Upper lobe of right lung (tissue), 1 donor: ENCODE measurements around the gene IQGAP2. TPM values are rescaled to one million over a fixed set of nuclear protein-coding genes. Genes with fewer than 3 reads are reported as not detected.
A peak's percentile ranks its signal among the peaks of the same experiment; 100 is the strongest.

Experiments used
- ATAC-seq: fragments of 200-7000 bp; cut with Tn5 transposase; one replicate; pipeline ENCODE4 v1.9.1; 2020; ENCODE audit warnings: mild to moderate bottlenecking, moderate library complexity
- DNase-seq: peaks from one replicate; pipeline ENCODE4 v3.0.0-alpha.2; 2020
- H3K27ac ChIP-seq: fragments of 200-600 bp; one replicate; pipeline ENCODE4 v1.8.0; 2022
- H3K27me3 ChIP-seq: fragments of 200-600 bp; one replicate; pipeline ENCODE4 v1.8.0; 2022; ENCODE audit warnings: mild to moderate bottlenecking
- H3K36me3 ChIP-seq: fragments of 200-600 bp; one replicate; pipeline ENCODE4 v1.8.0; 2022
- H3K4me1 ChIP-seq: fragments of 200-600 bp; one replicate; pipeline ENCODE4 v1.8.0; 2022
- H3K4me3 ChIP-seq: fragments of 200-600 bp; one replicate; pipeline ENCODE4 v1.8.0; 2022; ENCODE audit warnings: mild to moderate bottlenecking
- H3K9me3 ChIP-seq: fragments of 200-600 bp; one replicate; pipeline ENCODE4 v1.8.0; 2022
- intact Hi-C: fragments of 100-400 bp; cut with DNase I; formaldehyde crosslinking; loops from one replicate; pipeline ENCODE4 v1.11.0; 2022
- total RNA-seq: library from RNA; stranded (reverse); fragmentation: NEBNext Ultra II Directional; extraction: Animal tissue kit (Norgen Biotek cat#: 25700); gene quantifications from one replicate; pipeline ENCODE4 v1.2.1, GENCODE V29; 2021
- TF ChIP-seq, protein P1 (sequence below): fragments of 200-600 bp; IDR thresholded peaks from one replicate; pipeline ENCODE4 v1.8.0; 2022; ENCODE audit warnings: antibody characterized with exemption
- donor health status: DM: no; HTN: yes; CAD: no; lungs with severe emphysema.

Gene IQGAP2
- total RNA-seq, 1 donor from 2014 or later, result 31.0 TPM

GRCh38 chr5:76493190-76493837, 90.2 kb downstream of the IQGAP2 start:
- Histone ChIP-seq H3K4me1 (no peaks in the 10 kb centered on the region), H3K27ac (no peak overlapping the region), H3K36me3 (no peaks in the 10 kb centered on the region), H3K27me3 (no peaks in the 10 kb centered on the region), H3K4me3 (no peak overlapping the region), H3K9me3 (no peaks in the 10 kb centered on the region)
- ATAC-seq (no peak), DNase-seq (no peak)
- intact Hi-C loops, result no loop called here
- TF ChIP-seq, protein P1, sequence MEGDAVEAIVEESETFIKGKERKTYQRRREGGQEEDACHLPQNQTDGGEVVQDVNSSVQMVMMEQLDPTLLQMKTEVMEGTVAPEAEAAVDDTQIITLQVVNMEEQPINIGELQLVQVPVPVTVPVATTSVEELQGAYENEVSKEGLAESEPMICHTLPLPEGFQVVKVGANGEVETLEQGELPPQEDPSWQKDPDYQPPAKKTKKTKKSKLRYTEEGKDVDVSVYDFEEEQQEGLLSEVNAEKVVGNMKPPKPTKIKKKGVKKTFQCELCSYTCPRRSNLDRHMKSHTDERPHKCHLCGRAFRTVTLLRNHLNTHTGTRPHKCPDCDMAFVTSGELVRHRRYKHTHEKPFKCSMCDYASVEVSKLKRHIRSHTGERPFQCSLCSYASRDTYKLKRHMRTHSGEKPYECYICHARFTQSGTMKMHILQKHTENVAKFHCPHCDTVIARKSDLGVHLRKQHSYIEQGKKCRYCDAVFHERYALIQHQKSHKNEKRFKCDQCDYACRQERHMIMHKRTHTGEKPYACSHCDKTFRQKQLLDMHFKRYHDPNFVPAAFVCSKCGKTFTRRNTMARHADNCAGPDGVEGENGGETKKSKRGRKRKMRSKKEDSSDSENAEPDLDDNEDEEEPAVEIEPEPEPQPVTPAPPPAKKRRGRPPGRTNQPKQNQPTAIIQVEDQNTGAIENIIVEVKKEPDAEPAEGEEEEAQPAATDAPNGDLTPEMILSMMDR, result no peak

DNA sequence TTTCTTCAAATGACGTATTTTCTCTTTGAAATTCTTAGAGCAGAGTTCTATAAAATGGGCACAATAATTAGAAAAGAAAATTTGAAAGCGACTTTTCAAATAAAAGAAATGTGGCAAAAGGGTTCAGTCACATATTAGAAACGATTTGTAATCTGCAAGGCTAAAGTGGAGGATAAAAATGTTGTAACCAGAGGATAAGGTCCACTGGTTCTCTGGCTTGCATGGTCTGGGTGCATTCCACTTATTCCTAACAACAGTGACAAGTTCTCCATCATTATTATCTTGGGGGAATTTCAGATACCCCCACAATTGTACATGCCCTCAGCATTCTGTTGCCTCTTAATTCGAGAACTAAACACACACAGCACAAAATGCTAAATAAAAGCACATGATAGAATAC, 91.1 kb downstream of the IQGAP2 start:
- Histone ChIP-seq H3K9me3 (no peaks in the 10 kb centered on the region), H3K4me1 (no peaks in the 10 kb centered on the region), H3K27me3 (no peaks in the 10 kb centered on the region), H3K36me3 (no peaks in the 10 kb centered on the region), H3K4me3 (no peak overlapping the region), H3K27ac (no peak overlapping the region)
- intact Hi-C loops, result no loop called here
- no peak for DNase-seq
- TF ChIP-seq, protein P1, result no peak
- ATAC-seq, result no peak

DNA sequence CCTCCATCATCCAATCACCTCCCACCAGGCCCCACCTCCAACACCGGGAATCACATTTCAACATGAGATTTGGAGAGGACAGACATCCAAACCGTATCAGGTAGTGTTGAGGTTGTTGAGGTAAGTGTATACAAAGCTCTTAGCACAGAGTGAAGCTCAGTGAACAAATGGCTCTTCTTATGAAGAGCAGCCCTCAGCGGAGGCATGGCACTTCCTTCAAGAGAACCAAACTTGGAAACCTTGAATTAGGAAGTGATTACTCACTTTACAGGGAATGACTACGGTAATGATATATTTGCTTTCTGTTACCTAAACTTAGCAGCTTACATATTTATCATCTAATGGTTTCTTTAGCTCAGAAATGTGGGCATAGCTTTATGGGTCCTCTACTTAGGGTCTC, 92.8 kb downstream of the IQGAP2 start:
- Histone ChIP-seq H3K27ac (no peak overlapping the region), H3K4me3 (no peak overlapping the region), H3K9me3 (no peaks in the 10 kb centered on the region), H3K36me3 (no peaks in the 10 kb centered on the region), H3K4me1 (no peaks in the 10 kb centered on the region), H3K27me3 (no peaks in the 10 kb centered on the region)
- intact Hi-C loops, result no loop called here
- peak; percentile 51 for ATAC-seq
- no peak for DNase-seq
- TF ChIP-seq, protein P1, result no peak

DNA sequence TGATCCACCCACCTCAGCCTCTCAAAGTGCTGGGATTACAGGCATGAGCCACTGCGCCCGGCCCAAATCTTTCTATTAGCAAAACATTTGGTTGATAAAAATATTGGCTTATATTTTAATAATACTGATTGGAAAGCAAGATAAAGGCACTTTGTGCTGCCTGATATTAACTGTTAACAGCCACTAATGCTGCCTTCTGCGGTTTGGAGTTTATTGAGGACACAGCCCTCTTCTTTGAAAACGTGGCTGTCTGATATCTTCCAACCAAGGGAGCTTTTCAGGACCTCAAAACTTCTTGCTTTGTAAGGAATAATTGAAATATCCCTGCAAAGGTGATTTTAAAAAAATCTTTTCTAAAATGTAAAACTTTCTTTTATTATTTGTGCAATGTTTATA, 94.0 kb downstream of the IQGAP2 start:
- no peak for ATAC-seq
- Histone ChIP-seq H3K27me3 (no peaks in the 10 kb centered on the region), H3K36me3 (no peaks in the 10 kb centered on the region), H3K27ac (no peak overlapping the region), H3K4me1 (no peaks in the 10 kb centered on the region), H3K9me3 (no peaks in the 10 kb centered on the region), H3K4me3 (no peak overlapping the region)
- intact Hi-C loops, result no loop called here
- TF ChIP-seq, protein P1, result no peak
- DNase-seq, result no peak

DNA sequence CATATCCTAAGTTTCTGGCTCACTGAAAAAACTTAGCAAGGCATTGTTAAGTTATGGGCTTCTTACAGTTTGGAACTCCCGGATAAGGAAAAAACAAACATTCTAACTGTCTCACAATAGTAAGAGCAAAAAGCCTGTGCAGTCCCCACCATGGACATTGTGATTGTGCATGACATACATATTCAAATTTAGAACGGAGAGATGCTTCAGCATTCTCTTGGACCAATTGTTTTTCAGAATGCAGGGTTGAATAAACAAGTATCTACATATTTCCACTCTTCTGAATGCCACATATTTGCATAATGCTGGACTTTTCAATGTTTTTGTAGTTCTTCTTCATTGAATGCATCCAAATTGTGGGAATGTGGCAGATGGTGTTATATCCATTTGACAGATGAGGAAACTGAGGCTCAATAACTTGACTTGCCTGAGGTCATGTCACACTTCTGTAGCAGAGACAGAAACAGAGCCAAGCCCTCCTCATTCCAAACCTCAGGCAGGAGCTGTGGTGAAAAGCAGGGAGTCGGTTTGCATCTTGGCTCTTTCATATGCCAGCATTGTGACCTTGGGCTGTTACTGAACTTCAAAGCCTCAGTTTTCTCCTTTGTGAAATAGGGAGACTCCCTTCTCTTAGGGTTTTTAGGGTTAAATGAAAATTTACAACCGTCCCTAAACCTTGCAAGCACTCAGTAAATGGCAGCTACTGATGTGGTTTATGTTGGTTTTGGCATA, 95.1 kb downstream of the IQGAP2 start:
- TF ChIP-seq, protein P1, result no peak
- no peak for ATAC-seq
- no peak overlapping the region for H3K27ac ChIP-seq

More for the DNA sequence above, 95.1 kb downstream of the IQGAP2 start:
- no peaks in the 10 kb centered on the region for H3K36me3 ChIP-seq
- no peak for DNase-seq
- intact Hi-C loops, result no loop called here
- no peaks in the 10 kb centered on the region for H3K4me1 ChIP-seq
- no peak overlapping the region for H3K4me3 ChIP-seq
- no peaks in the 10 kb centered on the region for H3K9me3 ChIP-seq
- H3K27me3 ChIP-seq, result no peaks in the 10 kb centered on the region
